Neuron (in vitro differentiated cells): ENCODE data around the gene MUC4.
"Not testable (repeated sequence)": the region's sequence is repeated elsewhere in the genome, so short reads cannot be mapped to it uniquely, and the experiment has no call there.

Source experiments
- H2AFZ ChIP-seq: one replicate; pipeline ENCODE4 v1.6.1; 2013; ENCODE audit warnings: low read depth, mild to moderate bottlenecking, inconsistent platforms, low read length, moderate library complexity
- H3K27me3 ChIP-seq: one replicate; pipeline ENCODE4 v1.6.1; 2013; ENCODE audit warnings: low read length; ENCODE audit not compliant: insufficient read depth
- H3K36me3 ChIP-seq: one replicate; pipeline ENCODE4 v1.6.1; 2013; ENCODE audit warnings: low read length; ENCODE audit not compliant: insufficient read depth
- H3K4me1 ChIP-seq: one replicate; pipeline ENCODE4 v1.6.1; 2013; ENCODE audit warnings: low read length; ENCODE audit not compliant: insufficient read depth
- H3K4me3 ChIP-seq: 2 replicates; pipeline ENCODE4 v1.5.1; 2013; ENCODE audit warnings: mild to moderate bottlenecking, low read length, moderate library complexity
- H3K9me3 ChIP-seq: one replicate; pipeline ENCODE4 v1.6.1; 2013; ENCODE audit warnings: low read length

Gene MUC4

GRCh38 chr3:195825857-195826804 lies 14.4 kb upstream of the MUC4 start:
- H3K36me3 ChIP-seq = no peaks in the 10 kb centered on the region
- H2AFZ ChIP-seq = no peak overlapping the region
- H3K27me3 ChIP-seq = peaks cover 12% of the 10 kb centered on the region
- no peaks in the 10 kb centered on the region for H3K9me3 ChIP-seq
- H3K4me1 ChIP-seq = no peaks in the 10 kb centered on the region
- H3K4me3 ChIP-seq = no peak overlapping the region

- no peaks in the 10 kb centered on the region for H3K36me3 ChIP-seq
- peaks cover 18% of the 10 kb centered on the region for H3K27me3 ChIP-seq
- H3K4me1 ChIP-seq = no peaks in the 10 kb centered on the region
- no peaks in the 10 kb centered on the region for H3K9me3 ChIP-seq
- no peak overlapping the region for H2AFZ ChIP-seq
- no peak overlapping the region for H3K4me3 ChIP-seq
These were observed 13.5 kb upstream of the MUC4 start for GRCh38 chr3:195825191-195825588.

- H3K4me1 ChIP-seq, H3K4me3 ChIP-seq, H3K36me3 ChIP-seq, H2AFZ ChIP-seq, H3K9me3 ChIP-seq: not testable (repeated sequence)
- H3K27me3 ChIP-seq = peaks cover 19% of the 10 kb centered on the region
These were observed 12.9 kb upstream of the MUC4 start for GRCh38 chr3:195824425-195825190.

GRCh38 chr3:195823999-195824398 lies 12.3 kb upstream of the MUC4 start:
- H3K27me3 ChIP-seq = peaks cover 16% of the 10 kb centered on the region
- H2AFZ ChIP-seq = no peak overlapping the region
- H3K4me3 ChIP-seq = no peak overlapping the region
- H3K4me1 ChIP-seq = no peaks in the 10 kb centered on the region
- H3K36me3 ChIP-seq = no peaks in the 10 kb centered on the region
- no peaks in the 10 kb centered on the region for H3K9me3 ChIP-seq

- H3K9me3 ChIP-seq = no peaks in the 10 kb centered on the region
- no peak overlapping the region for H2AFZ ChIP-seq
- no peak overlapping the region for H3K4me3 ChIP-seq
- H3K4me1 ChIP-seq = no peaks in the 10 kb centered on the region
- peaks cover 16% of the 10 kb centered on the region for H3K27me3 ChIP-seq
- no peaks in the 10 kb centered on the region for H3K36me3 ChIP-seq
These were observed 11.6 kb upstream of the MUC4 start for GRCh38 chr3:195823280-195823679.

GRCh38 chr3:195822131-195822696 lies 10.5 kb upstream of the MUC4 start:
- H3K9me3 ChIP-seq = no peaks in the 10 kb centered on the region
- peaks cover 20% of the 10 kb centered on the region for H3K27me3 ChIP-seq
- no peak overlapping the region for H3K4me3 ChIP-seq
- no peaks in the 10 kb centered on the region for H3K36me3 ChIP-seq
- no peak overlapping the region for H2AFZ ChIP-seq
- no peaks in the 10 kb centered on the region for H3K4me1 ChIP-seq

- H3K4me1 ChIP-seq = no peaks in the 10 kb centered on the region
- no peak overlapping the region for H3K4me3 ChIP-seq
- H3K27me3 ChIP-seq = peaks cover 20% of the 10 kb centered on the region
- no peaks in the 10 kb centered on the region for H3K36me3 ChIP-seq
- H3K9me3 ChIP-seq = no peaks in the 10 kb centered on the region
- no peak overlapping the region for H2AFZ ChIP-seq
These were observed 9.8 kb upstream of the MUC4 start for GRCh38 chr3:195821403-195822130.

- H3K27me3 ChIP-seq = peaks cover 20% of the 10 kb centered on the region
- H2AFZ ChIP-seq = no peak overlapping the region
- H3K4me3 ChIP-seq = no peak overlapping the region
- H3K36me3 ChIP-seq = no peaks in the 10 kb centered on the region
- H3K4me1 ChIP-seq = no peaks in the 10 kb centered on the region
- H3K9me3 ChIP-seq = no peaks in the 10 kb centered on the region
These were observed 9.2 kb upstream of the MUC4 start for GRCh38 chr3:195820901-195821300.

- Histone ChIP-seq H3K27me3 (peaks cover 18% of the 10 kb centered on the region), H3K9me3 (no peaks in the 10 kb centered on the region), H3K36me3 (no peaks in the 10 kb centered on the region), H3K4me1 (no peaks in the 10 kb centered on the region), H2AFZ (no peak overlapping the region), H3K4me3 (no peak overlapping the region)
These were observed 8.5 kb upstream of the MUC4 start for GRCh38 chr3:195820186-195820585.

GRCh38 chr3:195818301-195818700 lies 6.6 kb upstream of the MUC4 start:
- H3K36me3 ChIP-seq = no peaks in the 10 kb centered on the region
- H3K27me3 ChIP-seq = peaks cover 28% of the 10 kb centered on the region
- no peaks in the 10 kb centered on the region for H3K4me1 ChIP-seq
- H3K9me3 ChIP-seq = no peaks in the 10 kb centered on the region
- H2AFZ ChIP-seq = no peak overlapping the region
- H3K4me3 ChIP-seq = no peak overlapping the region

- no peaks in the 10 kb centered on the region for H3K36me3 ChIP-seq
- H2AFZ ChIP-seq = no peak overlapping the region
- H3K9me3 ChIP-seq = peaks cover 3% of the 10 kb centered on the region
- H3K4me3 ChIP-seq = no peak overlapping the region
- no peaks in the 10 kb centered on the region for H3K4me1 ChIP-seq
- H3K27me3 ChIP-seq = peaks cover 31% of the 10 kb centered on the region
These were observed 5.9 kb upstream of the MUC4 start for GRCh38 chr3:195817578-195818135.

GRCh38 chr3:195816276-195816913 lies 4.7 kb upstream of the MUC4 start:
- H3K4me1 ChIP-seq, H3K36me3 ChIP-seq, H3K4me3 ChIP-seq, H2AFZ ChIP-seq, H3K9me3 ChIP-seq: not testable (repeated sequence)
- peaks cover 43% of the 10 kb centered on the region for H3K27me3 ChIP-seq
